SK-N-SH (cell line): ENCODE data around the gene DVL3. TPM values are rescaled to one million over a fixed set of nuclear protein-coding genes. Genes with fewer than 3 reads are reported as not detected.

Source experiments
- CTCF ChIA-PET: fragments of 300-600, 350-600 bp; formaldehyde crosslinking; extraction: SDS; loops from one replicate; lab custom pipeline; 2021; lab: Yijun Ruan, JAX
- POLR2A ChIA-PET: fragments of 350-600 bp; sonication (Branson Sonifier 250); formaldehyde crosslinking; extraction: SDS; loops from one replicate; lab custom pipeline; 2020; ENCODE audit warnings: antibody characterized with exemption, inconsistent platforms; lab: Yijun Ruan, JAX
- DNase-seq: peaks from one replicate; pipeline ENCODE4 v3.0.0; 2012
- H2AFZ ChIP-seq: fragments of 200-600 bp; sonication (generic); 2 replicates; pipeline ENCODE4 v1.8.1; 2016; ENCODE audit warnings: antibody characterized with exemption, mild to moderate bottlenecking, low read depth
- H3F3A ChIP-seq: fragments of 200-600 bp; sonication (generic); replicated peaks from 2 replicates; pipeline ENCODE3; 2016; ENCODE audit warnings: antibody characterized with exemption, mild to moderate bottlenecking; ENCODE audit not compliant: insufficient read depth
- H3K27ac ChIP-seq, 2 experiments: fragments of 200-500 bp in 1 of 2; fragments of 200-600 bp in 1 of 2; sonication (Bioruptor generic) in 1 of 2; sonication (generic), shearing (Covaris generic) in 1 of 2; 2 replicates each; pipeline versions ENCODE4 v1.5.1 to v1.6.1; 2014 to 2016; ENCODE audit warnings: low read depth in 2 of 2, inconsistent platforms in 1 of 2, low read length in 1 of 2, mild to moderate bottlenecking in 1 of 2, mixed read lengths in 1 of 2
- H3K27me3 ChIP-seq: fragments of 200-600 bp; sonication (generic), shearing (Covaris generic); 2 replicates; pipeline ENCODE4 v1.6.1; 2016; ENCODE audit warnings: mixed run types; ENCODE audit not compliant: insufficient read depth
- H3K36me3 ChIP-seq, 2 experiments: fragments of 200-500 bp in 1 of 2; fragments of 200-600 bp in 1 of 2; sonication (Bioruptor generic) in 1 of 2; sonication (generic) in 1 of 2; replicated peaks in 1 of 2; 2 replicates each; pipeline versions ENCODE3 to v1.5.1; 2014 to 2016; ENCODE audit warnings: low read length in 1 of 2, mild to moderate bottlenecking in 1 of 2; ENCODE audit not compliant: insufficient read depth in 2 of 2, control insufficient read depth in 1 of 2
- H3K4me1 ChIP-seq, 2 experiments: fragments of 200-500 bp in 1 of 2; fragments of 200-600 bp in 1 of 2; sonication (Bioruptor generic) in 1 of 2; sonication (generic), shearing (Covaris generic) in 1 of 2; 2 replicates each; pipeline versions ENCODE4 v1.5.1 to v1.6.1; 2014 to 2016; ENCODE audit warnings: low read depth in 1 of 2, low read length in 1 of 2, mixed run types in 1 of 2; ENCODE audit not compliant: insufficient read depth in 2 of 2, control insufficient read depth in 1 of 2
- H3K4me2 ChIP-seq: fragments of 200-600 bp; sonication (generic), shearing (Covaris generic); 2 replicates; pipeline ENCODE4 v1.6.1; 2017; ENCODE audit warnings: mixed run types
- H3K4me3 ChIP-seq, 2 experiments: fragments of 200-500 bp in 1 of 2; fragments of 200-600 bp in 1 of 2; sonication (Bioruptor generic) in 1 of 2; sonication (generic), shearing (Covaris generic) in 1 of 2; 2 replicates each; pipeline versions ENCODE4 v1.5.1 to v1.8.1; 2014 to 2016; ENCODE audit warnings: low read depth in 2 of 2, inconsistent platforms in 1 of 2, low read length in 1 of 2, mild to moderate bottlenecking in 1 of 2, mixed read lengths in 1 of 2, moderate library complexity in 1 of 2
- H3K79me2 ChIP-seq: fragments of 200-600 bp; sonication (generic); 2 replicates; pipeline ENCODE4 v1.8.1; 2017; ENCODE audit warnings: mild to moderate bottlenecking; ENCODE audit not compliant: insufficient read depth
- H3K9ac ChIP-seq: fragments of 200-600 bp; sonication (generic); 2 replicates; pipeline ENCODE4 v1.6.1; 2017; ENCODE audit warnings: mixed run types
- H3K9me2 ChIP-seq: fragments of 200-600 bp; sonication (generic); 2 replicates; pipeline ENCODE4 v1.6.1; 2017; ENCODE audit warnings: mixed run types
- H3K9me3 ChIP-seq: fragments of 200-600 bp; sonication (generic); 2 replicates; pipeline ENCODE4 v1.6.1; 2017; ENCODE audit warnings: mixed run types, mild to moderate bottlenecking, moderate library complexity
- H4K20me1 ChIP-seq: fragments of 200-600 bp; sonication (generic); 2 replicates; pipeline ENCODE4 v1.6.1; 2017; ENCODE audit warnings: mild to moderate bottlenecking, mixed run types; ENCODE audit not compliant: insufficient read depth
- EP300 ChIP-seq, 2 experiments: IDR thresholded peaks; 2 replicates each; pipeline versions ENCODE4 v1.4.0 to v1.6.1; 2012; ENCODE audit warnings: borderline replicate concordance in 1 of 2, low read depth in 1 of 2, low read length in 1 of 2
- EZH2phosphoT487 ChIP-seq: fragments of 200-600 bp; sonication (generic); IDR thresholded peaks from 2 replicates; pipeline ENCODE4 v1.6.1; 2017; ENCODE audit warnings: low read depth, mixed run types, mild to moderate bottlenecking, antibody characterized with exemption, moderate library complexity, borderline replicate concordance
- FOXJ3 ChIP-seq: sonication (generic); formaldehyde crosslinking; IDR thresholded peaks from 2 replicates; pipeline ENCODE4 v1.5.1; 2020; ENCODE audit warnings: mild to moderate bottlenecking, missing genetic modification reagents
- FOXM1 ChIP-seq: IDR thresholded peaks from 2 replicates; pipeline ENCODE4 v1.4.0; 2012; ENCODE audit warnings: low read depth, mild to moderate bottlenecking
- GABPA ChIP-seq: IDR thresholded peaks from 2 replicates; pipeline ENCODE4 v1.4.0; 2012; ENCODE audit warnings: low read depth, mild to moderate bottlenecking
- JUND ChIP-seq: IDR thresholded peaks from 2 replicates; pipeline ENCODE4 v1.4.0; 2012
- MEF2A ChIP-seq: IDR thresholded peaks from 2 replicates; pipeline ENCODE4 v1.4.0; 2012; ENCODE audit warnings: low read depth, borderline replicate concordance
- MXI1 ChIP-seq: IDR thresholded peaks from 2 replicates; pipeline ENCODE4 v1.6.1; 2012; ENCODE audit warnings: mild to moderate bottlenecking, low read depth, low read length, improper control_type of control experiment
- NRF1 ChIP-seq: IDR thresholded peaks from 2 replicates; pipeline ENCODE4 v1.6.1; 2012; ENCODE audit warnings: low read depth, mild to moderate bottlenecking, low read length
- RCOR1 ChIP-seq: fragments of 150-350 bp; IDR thresholded peaks from 2 replicates; pipeline ENCODE4 v1.6.1; 2017; ENCODE audit warnings: antibody characterized with exemption, low read length
- RXRA ChIP-seq: IDR thresholded peaks from 2 replicates; pipeline ENCODE4 v1.4.0; 2012; ENCODE audit warnings: low read depth, mild to moderate bottlenecking, borderline replicate concordance
- SMC3 ChIP-seq: IDR thresholded peaks from 2 replicates; pipeline ENCODE4 v1.6.1; 2012; ENCODE audit warnings: low read depth, low read length, improper control_type of control experiment
- WGBS: methylation state at CpG from one replicate; pipeline ENCODE4 v1.1.6; 2017; ENCODE audit warnings: low lambda C conversion rate; 5-methylcytosine and 5-hydroxymethylcytosine counted together
- polyA plus RNA-seq, 3 experiments: library from polyadenylated mRNA; depleted of rRNA; stranded (reverse); fragments of >200 nt; gene quantifications; 2 replicates each; pipeline ENCODE4 v1.2.3, GENCODE V29; 2012
- TF ChIP-seq, protein P1 (sequence below): IDR thresholded peaks from 2 replicates; pipeline ENCODE4 v1.4.0; 2012; ENCODE audit warnings: low read depth, borderline replicate concordance
- TF ChIP-seq, protein P2 (sequence below): fragments of 150-350 bp; IDR thresholded peaks from 2 replicates; pipeline ENCODE4 v1.6.1; 2017; ENCODE audit warnings: antibody characterized with exemption, low read length, low read depth, borderline replicate concordance
- TF ChIP-seq, protein P3 (sequence below): IDR thresholded peaks from 2 replicates; pipeline ENCODE4 v1.6.1; 2012; ENCODE audit warnings: mild to moderate bottlenecking, low read depth, low read length, moderate library complexity
- TF ChIP-seq, protein P4 (sequence below): fragments of 150-350 bp; IDR thresholded peaks from 2 replicates; pipeline ENCODE4 v1.6.1; 2016; ENCODE audit warnings: mild to moderate bottlenecking, low read depth, low read length
- TF ChIP-seq, protein P5 (sequence below): IDR thresholded peaks from 2 replicates; pipeline ENCODE4; 2012

The DVL3 gene
- polyA plus RNA-seq, 1 of the 3 experiments (the other 2 are of a cell fraction): 29.6 TPM

DNA sequence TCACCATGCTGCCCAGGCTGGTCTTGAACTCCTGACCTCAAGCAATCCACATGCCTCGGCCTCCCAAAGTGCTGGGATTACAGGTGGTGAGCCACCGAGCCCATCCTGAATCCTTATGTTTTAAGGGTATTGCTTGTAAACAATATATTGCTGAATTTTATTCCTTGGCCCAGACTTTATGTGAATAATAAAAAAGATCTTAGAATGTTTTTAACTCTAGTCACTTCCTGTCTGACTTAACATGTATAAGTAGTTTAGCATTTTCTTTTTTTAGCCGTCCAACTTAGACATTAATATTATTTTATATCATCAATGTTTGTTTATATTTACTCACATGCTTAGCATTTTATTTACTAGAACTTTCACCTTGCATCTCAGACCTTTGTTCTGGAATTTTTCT lies 29.2 kb upstream of the DVL3 start:
- H3K9me2 ChIP-seq: no peaks in the 10 kb centered on the region
- no peak for DNase-seq
- no peak overlapping the region for H3K4me3 ChIP-seq
- H3K9me3 ChIP-seq: no peaks in the 10 kb centered on the region
- H3K9ac ChIP-seq: no peak overlapping the region
- H3K27me3 ChIP-seq: no peaks in the 10 kb centered on the region
- H3K4me2 ChIP-seq: 0 out of 2 replicates have a peak overlapping the region, but pooled peaks have one; percentile 33
- H3K36me3 ChIP-seq: no peaks in the 10 kb centered on the region
- CTCF ChIA-PET: no interaction called here
- no peak overlapping the region; a peak in 1 of 4 replicates for H3K27ac ChIP-seq
- no peak for TF ChIP-seq FOXM1
- TF ChIP-seq EP300 (IDR thresholded peaks at IDR 0.05; ENCODE audit: borderline replicate concordance in 1 of 2, low read depth in 1 of 2, low read length in 1 of 2): no peak
- TF ChIP-seq, protein P1, sequence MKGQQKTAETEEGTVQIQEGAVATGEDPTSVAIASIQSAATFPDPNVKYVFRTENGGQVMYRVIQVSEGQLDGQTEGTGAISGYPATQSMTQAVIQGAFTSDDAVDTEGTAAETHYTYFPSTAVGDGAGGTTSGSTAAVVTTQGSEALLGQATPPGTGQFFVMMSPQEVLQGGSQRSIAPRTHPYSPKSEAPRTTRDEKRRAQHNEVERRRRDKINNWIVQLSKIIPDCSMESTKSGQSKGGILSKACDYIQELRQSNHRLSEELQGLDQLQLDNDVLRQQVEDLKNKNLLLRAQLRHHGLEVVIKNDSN: no peak
- no peak for TF ChIP-seq FOXJ3
- no peak for TF ChIP-seq MEF2A
- TF ChIP-seq EZH2phosphoT487: no peak
- TF ChIP-seq JUND: no peak
- no peak for TF ChIP-seq GABPA
- TF ChIP-seq SMC3: no peak
- TF ChIP-seq, protein P2, sequence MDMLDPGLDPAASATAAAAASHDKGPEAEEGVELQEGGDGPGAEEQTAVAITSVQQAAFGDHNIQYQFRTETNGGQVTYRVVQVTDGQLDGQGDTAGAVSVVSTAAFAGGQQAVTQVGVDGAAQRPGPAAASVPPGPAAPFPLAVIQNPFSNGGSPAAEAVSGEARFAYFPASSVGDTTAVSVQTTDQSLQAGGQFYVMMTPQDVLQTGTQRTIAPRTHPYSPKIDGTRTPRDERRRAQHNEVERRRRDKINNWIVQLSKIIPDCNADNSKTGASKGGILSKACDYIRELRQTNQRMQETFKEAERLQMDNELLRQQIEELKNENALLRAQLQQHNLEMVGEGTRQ: no peak
- TF ChIP-seq, protein P3, sequence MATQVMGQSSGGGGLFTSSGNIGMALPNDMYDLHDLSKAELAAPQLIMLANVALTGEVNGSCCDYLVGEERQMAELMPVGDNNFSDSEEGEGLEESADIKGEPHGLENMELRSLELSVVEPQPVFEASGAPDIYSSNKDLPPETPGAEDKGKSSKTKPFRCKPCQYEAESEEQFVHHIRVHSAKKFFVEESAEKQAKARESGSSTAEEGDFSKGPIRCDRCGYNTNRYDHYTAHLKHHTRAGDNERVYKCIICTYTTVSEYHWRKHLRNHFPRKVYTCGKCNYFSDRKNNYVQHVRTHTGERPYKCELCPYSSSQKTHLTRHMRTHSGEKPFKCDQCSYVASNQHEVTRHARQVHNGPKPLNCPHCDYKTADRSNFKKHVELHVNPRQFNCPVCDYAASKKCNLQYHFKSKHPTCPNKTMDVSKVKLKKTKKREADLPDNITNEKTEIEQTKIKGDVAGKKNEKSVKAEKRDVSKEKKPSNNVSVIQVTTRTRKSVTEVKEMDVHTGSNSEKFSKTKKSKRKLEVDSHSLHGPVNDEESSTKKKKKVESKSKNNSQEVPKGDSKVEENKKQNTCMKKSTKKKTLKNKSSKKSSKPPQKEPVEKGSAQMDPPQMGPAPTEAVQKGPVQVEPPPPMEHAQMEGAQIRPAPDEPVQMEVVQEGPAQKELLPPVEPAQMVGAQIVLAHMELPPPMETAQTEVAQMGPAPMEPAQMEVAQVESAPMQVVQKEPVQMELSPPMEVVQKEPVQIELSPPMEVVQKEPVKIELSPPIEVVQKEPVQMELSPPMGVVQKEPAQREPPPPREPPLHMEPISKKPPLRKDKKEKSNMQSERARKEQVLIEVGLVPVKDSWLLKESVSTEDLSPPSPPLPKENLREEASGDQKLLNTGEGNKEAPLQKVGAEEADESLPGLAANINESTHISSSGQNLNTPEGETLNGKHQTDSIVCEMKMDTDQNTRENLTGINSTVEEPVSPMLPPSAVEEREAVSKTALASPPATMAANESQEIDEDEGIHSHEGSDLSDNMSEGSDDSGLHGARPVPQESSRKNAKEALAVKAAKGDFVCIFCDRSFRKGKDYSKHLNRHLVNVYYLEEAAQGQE: no peak
- TF ChIP-seq, protein P4, sequence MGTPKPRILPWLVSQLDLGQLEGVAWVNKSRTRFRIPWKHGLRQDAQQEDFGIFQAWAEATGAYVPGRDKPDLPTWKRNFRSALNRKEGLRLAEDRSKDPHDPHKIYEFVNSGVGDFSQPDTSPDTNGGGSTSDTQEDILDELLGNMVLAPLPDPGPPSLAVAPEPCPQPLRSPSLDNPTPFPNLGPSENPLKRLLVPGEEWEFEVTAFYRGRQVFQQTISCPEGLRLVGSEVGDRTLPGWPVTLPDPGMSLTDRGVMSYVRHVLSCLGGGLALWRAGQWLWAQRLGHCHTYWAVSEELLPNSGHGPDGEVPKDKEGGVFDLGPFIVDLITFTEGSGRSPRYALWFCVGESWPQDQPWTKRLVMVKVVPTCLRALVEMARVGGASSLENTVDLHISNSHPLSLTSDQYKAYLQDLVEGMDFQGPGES: no peak
- no peak for TF ChIP-seq RXRA
- no peak for TF ChIP-seq NRF1
- TF ChIP-seq RCOR1: no peak
- TF ChIP-seq MXI1: no peak
- TF ChIP-seq, protein P5, sequence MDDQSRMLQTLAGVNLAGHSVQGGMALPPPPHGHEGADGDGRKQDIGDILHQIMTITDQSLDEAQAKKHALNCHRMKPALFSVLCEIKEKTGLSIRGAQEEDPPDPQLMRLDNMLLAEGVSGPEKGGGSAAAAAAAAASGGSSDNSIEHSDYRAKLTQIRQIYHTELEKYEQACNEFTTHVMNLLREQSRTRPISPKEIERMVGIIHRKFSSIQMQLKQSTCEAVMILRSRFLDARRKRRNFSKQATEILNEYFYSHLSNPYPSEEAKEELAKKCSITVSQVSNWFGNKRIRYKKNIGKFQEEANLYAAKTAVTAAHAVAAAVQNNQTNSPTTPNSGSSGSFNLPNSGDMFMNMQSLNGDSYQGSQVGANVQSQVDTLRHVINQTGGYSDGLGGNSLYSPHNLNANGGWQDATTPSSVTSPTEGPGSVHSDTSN: no peak
- POLR2A ChIA-PET: no interaction called here
- H3K79me2 ChIP-seq: no peaks in the 10 kb centered on the region
- 73% methylated on average over 3 of the region's 3 CpGs for WGBS
- H3F3A ChIP-seq: no peaks in the 10 kb centered on the region
- no peak overlapping the region for H2AFZ ChIP-seq
- H4K20me1 ChIP-seq: no peaks in the 10 kb centered on the region
- H3K4me1 ChIP-seq: no peaks in the 10 kb centered on the region
